GM21528 (cell line): ENCODE measurements around the gene AP3B1.

Experiments used
- ATAC-seq: cut with Tn5 transposase; IDR thresholded peaks from one replicate; pipeline ENCODE4 v1.9.1; 2021; ENCODE audit warnings: mild to moderate bottlenecking, moderate library complexity; ENCODE audit not compliant: unreplicated experiment, low FRiP score

AP3B1 gene

GRCh38 chr5:78289911-78290310 lies 4.6 kb downstream of the AP3B1 start:
- ATAC-seq: no peak

- ATAC-seq: no peak
Measured at GRCh38 chr5:78288246-78288645, 6.3 kb downstream of the AP3B1 start.

GRCh38 chr5:78287833-78288232 lies 6.7 kb downstream of the AP3B1 start:
- no peak for ATAC-seq

- ATAC-seq: no peak
Measured at GRCh38 chr5:78287169-78287568, 7.3 kb downstream of the AP3B1 start.

- no peak for ATAC-seq
Measured at GRCh38 chr5:78286290-78286689, 8.2 kb downstream of the AP3B1 start.

GRCh38 chr5:78283802-78284201 lies 10.7 kb downstream of the AP3B1 start:
- ATAC-seq: no peak

GRCh38 chr5:78283105-78283504 lies 11.4 kb downstream of the AP3B1 start:
- ATAC-seq: no peak

GRCh38 chr5:78280261-78280660 lies 14.2 kb downstream of the AP3B1 start:
- ATAC-seq: no peak

- ATAC-seq: no peak
Measured at GRCh38 chr5:78279194-78279593, 15.3 kb downstream of the AP3B1 start.

GRCh38 chr5:78277715-78278114 lies 16.8 kb downstream of the AP3B1 start:
- ATAC-seq: no peak

GRCh38 chr5:78275998-78276543 lies 18.4 kb downstream of the AP3B1 start:
- ATAC-seq: no peak

- ATAC-seq: no peak
Measured at GRCh38 chr5:78274540-78275197, 19.8 kb downstream of the AP3B1 start.

- ATAC-seq: no peak
Measured at GRCh38 chr5:78273436-78273835, 21.1 kb downstream of the AP3B1 start.

- ATAC-seq: no peak
Measured at GRCh38 chr5:78271766-78272165, 22.7 kb downstream of the AP3B1 start.

- no peak for ATAC-seq
Measured at GRCh38 chr5:78269088-78269703, 25.3 kb downstream of the AP3B1 start.

- ATAC-seq: no peak
Measured at GRCh38 chr5:78268356-78268755, 26.1 kb downstream of the AP3B1 start.

- no peak for ATAC-seq
Measured at GRCh38 chr5:78265163-78265562, 29.3 kb downstream of the AP3B1 start.

- ATAC-seq: no peak
Measured at GRCh38 chr5:78264600-78264999, 29.9 kb downstream of the AP3B1 start.

GRCh38 chr5:78260771-78261170 lies 33.7 kb downstream of the AP3B1 start:
- ATAC-seq: no peak

GRCh38 chr5:78253201-78253600 lies 41.3 kb downstream of the AP3B1 start:
- ATAC-seq: no peak

GRCh38 chr5:78252715-78253114 lies 41.8 kb downstream of the AP3B1 start:
- ATAC-seq: no peak

- no peak for ATAC-seq
Measured at GRCh38 chr5:78251663-78252284, 42.7 kb downstream of the AP3B1 start.
